H1 (cell line): Measurements from ENCODE around the gene ATG16L2. TPM values are rescaled to one million over a fixed set of nuclear protein-coding genes. Genes with fewer than 3 reads are reported as not detected.

Experiments
- CTCF ChIA-PET: fragments of 300-600 bp; sonication (Branson Sonifier 250); formaldehyde crosslinking; loops from one replicate; lab custom pipeline; 2021; ENCODE audit not compliant: partially characterized antibody; lab: Charles Lee
- POLR2A ChIA-PET: fragments of 300-600 bp; sonication (Branson Sonifier 250); formaldehyde crosslinking; loops from one replicate; lab custom pipeline; 2021; ENCODE audit warnings: inconsistent platforms; ENCODE audit not compliant: partially characterized antibody; lab: Charles Lee
- DNase-seq, 2 experiments: peaks; one replicate each; pipeline versions ENCODE4 v3.0.0 to v3.0.0-alpha.2; 2010 to 2022; ENCODE audit warnings: low spot score in 2 of 2, low read depth in 1 of 2, mixed read lengths in 1 of 2
- FAIRE-seq: peaks from 2 replicates; lab custom pipeline; 2011; peaks lifted over from hg19 to GRCh38; lab: Jason Lieb, UNC
- H2AFZ ChIP-seq: 2 replicates; pipeline ENCODE4 v1.8.1; 2012; ENCODE audit warnings: low read length, inconsistent platforms
- H2AK5ac ChIP-seq: 2 replicates; pipeline ENCODE4 v1.6.1; 2013; ENCODE audit warnings: low read depth, low read length
- H2BK120ac ChIP-seq: replicated peaks from 2 replicates; pipeline ENCODE3; 2013; ENCODE audit warnings: low read depth, low read length, inconsistent platforms
- H2BK12ac ChIP-seq: 2 replicates; pipeline ENCODE4 v1.6.1; 2013; ENCODE audit warnings: low read depth, low read length
- H2BK15ac ChIP-seq: 2 replicates; pipeline ENCODE4 v1.6.1; 2013; ENCODE audit warnings: low read length
- H2BK20ac ChIP-seq: 2 replicates; pipeline ENCODE4 v1.6.1; 2013; ENCODE audit warnings: low read length
- H2BK5ac ChIP-seq: 2 replicates; pipeline ENCODE4 v1.6.1; 2013; ENCODE audit warnings: low read depth, low read length
- H3K14ac ChIP-seq: 2 replicates; pipeline ENCODE4 v1.6.1; 2013; ENCODE audit warnings: inconsistent platforms; ENCODE audit not compliant: insufficient read length
- H3K18ac ChIP-seq: 2 replicates; pipeline ENCODE4 v1.6.1; 2013; ENCODE audit warnings: low read length; ENCODE audit errors: extremely low read depth
- H3K23ac ChIP-seq: 2 replicates; pipeline ENCODE4 v1.6.1; 2013; ENCODE audit warnings: inconsistent platforms; ENCODE audit not compliant: insufficient read length
- H3K23me2 ChIP-seq: 2 replicates; pipeline ENCODE4 v1.6.1; 2013; ENCODE audit warnings: low read depth, low read length
- H3K27ac ChIP-seq: 2 replicates; pipeline ENCODE4 v1.6.1; 2011; ENCODE audit warnings: low read depth, low read length, inconsistent platforms
- H3K27me3 ChIP-seq, 4 experiments: replicated peaks in 1 of 4; 1 replicate in 1 of 4; 2 replicates in 3 of 4; pipeline versions ENCODE4 v1.6.1 to v1.8.1; 2011 to 2013; ENCODE audit warnings: low read length in 3 of 4, mild to moderate bottlenecking in 3 of 4, inconsistent platforms in 2 of 4, mixed read lengths in 2 of 4, moderate library complexity in 1 of 4; ENCODE audit not compliant: control insufficient read depth in 3 of 4, insufficient read depth in 3 of 4; ENCODE audit errors: extremely low read depth in 1 of 4
- H3K36me3 ChIP-seq, 4 experiments: 2 replicates each; pipeline versions ENCODE4 v1.6.1 to v1.8.1; 2011 to 2013; ENCODE audit warnings: mild to moderate bottlenecking in 4 of 4, low read length in 3 of 4, moderate library complexity in 2 of 4, control low read depth in 1 of 4, inconsistent platforms in 1 of 4; ENCODE audit not compliant: insufficient read depth in 4 of 4, control insufficient read depth in 2 of 4
- H3K4ac ChIP-seq: replicated peaks from 2 replicates; pipeline ENCODE3; 2013; ENCODE audit warnings: low read length, low read depth, mixed read lengths, inconsistent platforms; ENCODE audit not compliant: insufficient read length
- H3K4me1 ChIP-seq, 4 experiments: replicated peaks in 1 of 4; 1 replicate in 1 of 4; 2 replicates in 3 of 4; pipeline versions ENCODE4 v1.6.1 to v1.8.1; 2011 to 2013; ENCODE audit warnings: low read length in 3 of 4, inconsistent platforms in 2 of 4, mixed read lengths in 1 of 4; ENCODE audit not compliant: insufficient read depth in 4 of 4, control insufficient read depth in 3 of 4
- H3K4me2 ChIP-seq, 2 experiments: 2 replicates each; pipeline versions ENCODE4 v1.6.1 to v1.8.1; 2011 to 2013; ENCODE audit warnings: low read depth in 2 of 2, low read length in 2 of 2, control low read depth in 1 of 2, inconsistent platforms in 1 of 2, mild to moderate bottlenecking in 1 of 2; ENCODE audit not compliant: insufficient read depth in 1 of 2
- H3K4me3 ChIP-seq, 4 experiments: fragments of 200-600, 300-600 bp in 1 of 4; sonication (generic), shearing (Covaris generic), sonication (Bioruptor Twin) in 1 of 4; 2 replicates each; pipeline versions ENCODE4 v1.5.1 to v1.8.1; 2011 to 2016; ENCODE audit warnings: low read length in 4 of 4, low read depth in 3 of 4, control low read depth in 2 of 4, inconsistent platforms in 2 of 4, mild to moderate bottlenecking in 2 of 4, mixed read lengths in 1 of 4, moderate library complexity in 1 of 4; ENCODE audit not compliant: insufficient read depth in 2 of 4; ENCODE audit errors: extremely low read depth in 1 of 4
- H3K56ac ChIP-seq: replicated peaks from 2 replicates; pipeline ENCODE3; 2013; ENCODE audit warnings: low read depth, mild to moderate bottlenecking, mixed read lengths, low read length, inconsistent platforms; ENCODE audit not compliant: insufficient read length
- H3K79me1 ChIP-seq: 2 replicates; pipeline ENCODE4 v1.6.1; 2013; ENCODE audit warnings: low read depth, low read length, control low read depth
- H3K79me2 ChIP-seq, 2 experiments: 2 replicates each; pipeline versions ENCODE4 v1.6.1 to v1.8.1; 2012 to 2013; ENCODE audit warnings: low read length in 2 of 2, mild to moderate bottlenecking in 2 of 2, inconsistent platforms in 1 of 2; ENCODE audit not compliant: insufficient read depth in 2 of 2, control insufficient read depth in 1 of 2
- H3K9ac ChIP-seq, 4 experiments: replicated peaks in 1 of 4; 1 replicate in 1 of 4; 2 replicates in 3 of 4; pipeline versions ENCODE4 v1.6.1 to v1.8.1; 2011 to 2013; ENCODE audit warnings: low read depth in 3 of 4, low read length in 3 of 4, control low read depth in 2 of 4, mild to moderate bottlenecking in 2 of 4, moderate library complexity in 2 of 4, inconsistent platforms in 1 of 4; ENCODE audit errors: extremely low read depth in 1 of 4
- H3K9me3 ChIP-seq, 2 experiments: 2 replicates each; pipeline versions ENCODE4 v1.6.1 to v1.8.1; 2012 to 2013; ENCODE audit warnings: mild to moderate bottlenecking in 2 of 2, moderate library complexity in 2 of 2, control low read depth in 1 of 2, inconsistent platforms in 1 of 2, low read depth in 1 of 2, low read length in 1 of 2, mixed read lengths in 1 of 2; ENCODE audit not compliant: insufficient read depth in 2 of 2
- H4K20me1 ChIP-seq, 2 experiments: replicated peaks in 1 of 2; 2 replicates each; pipeline versions ENCODE3 to v1.8.1; 2011 to 2013; ENCODE audit warnings: inconsistent platforms in 2 of 2, low read length in 2 of 2, mild to moderate bottlenecking in 1 of 2; ENCODE audit not compliant: insufficient read depth in 2 of 2, control insufficient read depth in 1 of 2
- H4K5ac ChIP-seq: 2 replicates; pipeline ENCODE4 v1.6.1; 2013; ENCODE audit warnings: low read length, low read depth, mixed read lengths, inconsistent platforms; ENCODE audit not compliant: insufficient read length
- H4K8ac ChIP-seq: 2 replicates; pipeline ENCODE4 v1.8.0; 2013; ENCODE audit warnings: mild to moderate bottlenecking, moderate library complexity, low read length, inconsistent platforms; ENCODE audit not compliant: insufficient read depth; ENCODE audit errors: extremely low read depth
- H4K91ac ChIP-seq: replicated peaks from 2 replicates; pipeline ENCODE3; 2013; ENCODE audit warnings: low read length, mixed read lengths, inconsistent platforms; ENCODE audit not compliant: insufficient read length
- TAF7 ChIP-seq: optimal IDR thresholded peaks from 2 replicates; pipeline ENCODE3; 2011; ENCODE audit warnings: low read depth, mild to moderate bottlenecking, inconsistent platforms, low read length, moderate library complexity, borderline replicate concordance
- WGBS, 2 experiments: shearing (Covaris generic) in 1 of 2; methylation state at CpG; one replicate each; pipeline versions ENCODE4 v1.1.6 to v1.1.7; 2013 to 2015; ENCODE audit warnings: low lambda C conversion rate in 2 of 2, mixed read lengths in 2 of 2, inconsistent platforms in 1 of 2, low coverage in 1 of 2, missing lambda C conversion rate in 1 of 2; ENCODE audit not compliant: insufficient replicate concordance in 2 of 2, insufficient coverage in 1 of 2, insufficient read length in 1 of 2; ENCODE audit errors: extremely low coverage in 1 of 2, missing lambda C conversion rate in 1 of 2; 5-methylcytosine and 5-hydroxymethylcytosine counted together
- polyA plus RNA-seq, 7 experiments: library from polyadenylated mRNA; depleted of rRNA in 3 of 7; stranded (reverse) in 5 of 7; unstranded in 2 of 7; fragments of >200 nt in 5 of 7; fragments of 200-250 nt in 2 of 7; gene quantifications; 1 replicate in 5 of 7; 2 replicates in 1 of 7; 4 replicates in 1 of 7; pipeline versions ENCODE4 v1.2.1 to v1.2.3, GENCODE V29; 2011 to 2013; ENCODE audit warnings: missing spikeins in 2 of 7, mixed read lengths in 2 of 7
- total RNA-seq: library from RNA; stranded (reverse); fragmentation: NEBNext Ultra II Directional; extraction: Animal tissue kit (Norgen Biotek cat#: 25700); gene quantifications from 2 replicates; pipeline ENCODE4 v1.2.1, GENCODE V29; 2021

The ATG16L2 gene
- total and polyA plus RNA-seq, 2 of the 8 experiments (the other 6 are each of a cell fraction or from before 2014, with no cell fraction given), result 11.0 to 18.5 TPM

DNA sequence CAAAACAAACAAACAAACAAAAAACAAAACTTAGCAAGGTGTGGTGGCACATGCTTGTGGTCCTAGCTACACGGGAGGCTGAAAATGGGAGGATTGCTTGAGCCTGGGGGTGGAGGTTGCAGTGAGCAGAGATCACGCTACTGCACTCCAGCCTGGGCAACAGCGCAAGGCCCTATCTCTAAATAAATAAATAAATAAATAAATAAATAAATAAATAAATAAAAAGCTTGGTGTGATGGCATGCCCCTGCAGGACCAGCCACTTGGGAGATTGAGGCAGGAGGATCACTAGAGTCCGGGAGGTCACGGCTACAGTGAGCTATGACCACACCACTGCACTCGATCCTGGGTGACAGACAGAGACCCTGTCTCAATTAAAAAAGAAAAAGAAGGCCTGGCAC lies 11.4 kb upstream of the ATG16L2 start:
- no peak overlapping the region for H3K27ac ChIP-seq
- H3K18ac ChIP-seq, result no peak overlapping the region
- DNase-seq (no peak), FAIRE-seq (no peak)
- H3K27me3 ChIP-seq, result no peaks in the 10 kb centered on the region
- peak overlapping the region; percentile 25; the same call in 1 of the 2 replicates for H4K8ac ChIP-seq
- no peak overlapping the region for H2AFZ ChIP-seq
- 85% methylated on average over 6 of the region's 6 CpGs; no CpG with 5 or more reads in 1 of the 2 experiments for WGBS, 2 experiments
- H2BK12ac ChIP-seq, result no peak overlapping the region
- no peak overlapping the region for H3K4me3 ChIP-seq
- no peak overlapping the region for H3K4me2 ChIP-seq
- ChIA-PET POLR2A (no interaction called here), CTCF (interaction anchor here (0.8 to 1.3 kb wide), 5 partner anchors 9 to 434 kb away, joined by 3 to 10 read pairs (median 4); partner anchors contain the start of gene STARD10)
- no peaks in the 10 kb centered on the region for H3K36me3 ChIP-seq
- no peaks in the 10 kb centered on the region for H3K9me3 ChIP-seq
- no peak overlapping the region for H2AK5ac ChIP-seq
- no peak overlapping the region for H2BK20ac ChIP-seq
- H4K91ac ChIP-seq, result no peak overlapping the region
- H3K23me2 ChIP-seq, result no peaks in the 10 kb centered on the region
- no peak overlapping the region for H3K56ac ChIP-seq
- H3K4me1 ChIP-seq, result peaks cover 0 to 9% (median 3%) of the 10 kb centered on the region in 4 experiments; a peak in 3 of 7 replicates
- H3K79me2 ChIP-seq, result no peaks in the 10 kb centered on the region
- no peak overlapping the region for H3K14ac ChIP-seq
- H2BK5ac ChIP-seq, result no peak overlapping the region
- H3K79me1 ChIP-seq, result no peaks in the 10 kb centered on the region
- H2BK120ac ChIP-seq, result no peak overlapping the region
- H4K20me1 ChIP-seq, result no peaks in the 10 kb centered on the region
- H3K23ac ChIP-seq, result no peak overlapping the region
- H3K4ac ChIP-seq, result no peak overlapping the region
- H2BK15ac ChIP-seq, result no peak overlapping the region
- H3K9ac ChIP-seq, result no peak overlapping the region
- H4K5ac ChIP-seq, result no peak overlapping the region
- TF ChIP-seq TAF7, result no peak
